GM18526 (cell line): Measurements from ENCODE around the gene FARS2.

Experiments used
- POLR2A ChIP-seq: IDR thresholded peaks from 3 replicates; pipeline ENCODE4 v1.6.1; 2011; ENCODE audit not compliant: insufficient read length; ENCODE audit errors: extremely low read depth

Gene FARS2

DNA sequence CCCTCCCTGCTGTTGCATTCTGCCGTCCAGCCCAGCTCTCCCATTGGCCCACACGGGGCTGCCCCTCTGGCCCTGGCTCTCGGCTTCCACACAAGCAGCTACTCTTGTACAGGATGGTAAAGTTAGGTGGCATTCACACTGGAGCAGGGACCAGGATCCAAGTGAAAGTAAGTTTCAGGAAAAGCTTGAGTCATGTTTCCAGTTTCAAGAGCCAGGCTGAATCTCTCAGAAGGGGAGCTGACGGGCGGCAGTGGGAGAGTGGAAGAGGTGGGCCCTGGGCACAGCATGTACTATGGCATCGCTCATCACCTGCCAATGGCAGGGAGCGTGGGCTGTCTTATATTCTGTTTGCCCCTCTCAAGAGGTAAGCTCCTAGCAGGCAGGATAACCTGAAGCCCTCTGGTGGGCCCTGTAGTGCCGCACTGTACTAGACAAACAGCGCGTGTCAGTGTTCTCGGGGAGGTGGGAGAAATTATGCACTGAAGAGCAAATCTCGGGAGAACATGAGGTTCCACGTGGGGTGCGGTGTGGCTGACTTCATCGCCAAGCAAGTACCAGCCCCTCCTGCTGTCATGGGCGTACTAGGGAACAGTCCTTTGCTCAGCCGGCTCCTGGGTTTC lies 503.9 kb downstream of the FARS2 start:
- no peak for TF ChIP-seq POLR2A

- TF ChIP-seq POLR2A = no peak
Observed at GRCh38 chr6:5766260-5766659, 504.9 kb downstream of the FARS2 start.

DNA sequence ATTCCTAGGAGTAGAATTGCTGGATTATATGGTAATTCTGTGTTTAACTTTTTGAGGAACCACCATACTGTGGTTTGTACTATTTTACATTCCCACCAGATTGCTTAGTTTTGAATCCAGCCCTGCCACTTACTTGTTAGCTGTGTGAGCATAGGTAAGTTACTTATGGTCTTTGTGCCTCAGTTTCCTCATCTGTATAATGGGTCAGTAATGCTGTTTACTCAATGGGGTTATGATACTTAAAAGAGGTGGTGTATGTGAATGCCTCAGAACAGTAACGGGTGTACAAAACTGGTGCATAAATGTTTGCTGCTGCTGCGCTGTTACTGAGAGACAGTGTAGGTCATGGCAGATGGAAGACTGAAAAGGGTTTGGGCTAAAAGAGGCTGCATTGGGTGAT lies 506.2 kb downstream of the FARS2 start:
- TF ChIP-seq POLR2A = no peak

DNA sequence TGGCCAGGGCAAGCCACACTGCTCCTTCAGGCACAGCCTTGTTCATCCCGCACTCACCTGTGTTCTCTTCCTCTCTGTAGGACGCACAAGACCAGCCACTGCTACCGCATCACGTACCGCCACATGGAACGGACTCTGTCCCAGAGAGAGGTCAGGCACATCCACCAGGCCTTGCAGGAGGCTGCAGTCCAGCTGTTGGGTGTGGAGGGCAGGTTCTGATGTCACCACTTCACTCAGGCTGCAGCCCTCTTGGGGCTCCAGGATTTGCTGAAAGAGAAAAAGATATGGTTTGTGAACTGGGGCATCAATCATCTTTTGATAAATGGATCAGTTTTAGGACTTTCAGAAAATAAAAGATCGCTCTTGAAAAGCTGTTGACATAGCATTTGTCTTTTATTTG lies 509.9 kb downstream of the FARS2 start:
- no peak for TF ChIP-seq POLR2A

- TF ChIP-seq POLR2A = no peak
Observed at GRCh38 chr6:5771759-5772390, 510.6 kb downstream of the FARS2 start.

DNA sequence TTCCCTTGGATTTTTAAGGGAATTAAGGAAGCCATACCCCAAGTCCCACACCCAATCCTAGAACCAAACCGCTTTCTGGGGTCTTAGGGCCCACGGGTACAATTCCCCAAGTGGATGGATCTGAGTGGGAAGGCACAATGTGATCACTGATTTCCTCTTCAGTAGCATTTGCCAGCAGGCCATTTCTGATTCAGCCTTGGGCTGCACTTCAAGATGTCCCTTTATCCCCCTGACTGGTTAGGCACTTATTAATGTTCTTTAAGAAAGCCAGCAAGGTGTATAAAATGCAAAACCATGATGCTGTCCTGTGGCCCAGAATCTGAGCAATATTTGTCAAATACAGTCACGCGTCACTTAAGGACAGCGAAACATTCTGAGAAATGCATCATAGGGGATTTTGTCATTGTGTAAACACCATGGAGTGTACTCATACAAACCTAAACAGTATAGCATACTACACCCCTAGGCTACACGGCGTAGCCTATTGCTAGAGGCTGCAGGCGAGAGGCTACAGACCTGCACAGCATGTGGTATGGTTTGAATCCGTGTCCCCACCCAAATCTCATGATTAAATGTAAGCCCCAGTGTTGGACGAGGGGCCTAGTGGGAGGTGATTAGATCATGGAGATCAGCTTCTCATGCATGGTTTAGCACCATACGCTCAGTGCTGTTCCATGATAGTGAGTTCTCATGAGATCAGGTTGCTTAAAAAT lies 511.3 kb downstream of the FARS2 start:
- TF ChIP-seq POLR2A = no peak

DNA sequence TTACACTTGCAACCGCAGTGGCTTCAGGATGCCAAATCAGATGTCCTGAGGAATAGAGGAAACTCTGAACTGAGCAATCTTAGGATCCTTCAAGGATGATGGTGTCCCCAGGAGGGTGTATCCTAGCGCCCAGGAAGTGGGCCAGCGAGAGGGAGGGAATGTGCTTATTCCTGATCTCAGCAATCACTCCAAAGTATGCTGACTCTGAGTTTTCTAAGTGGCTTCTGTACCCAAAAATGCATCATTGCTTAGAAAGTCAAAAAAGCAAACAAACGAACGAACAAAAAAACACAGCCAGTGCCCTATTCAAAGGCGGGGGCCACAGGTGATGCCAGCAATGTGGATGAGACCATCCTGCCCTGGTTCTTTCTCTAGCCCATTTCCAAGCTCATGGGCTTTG lies 514.8 kb downstream of the FARS2 start:
- TF ChIP-seq POLR2A = no peak

DNA sequence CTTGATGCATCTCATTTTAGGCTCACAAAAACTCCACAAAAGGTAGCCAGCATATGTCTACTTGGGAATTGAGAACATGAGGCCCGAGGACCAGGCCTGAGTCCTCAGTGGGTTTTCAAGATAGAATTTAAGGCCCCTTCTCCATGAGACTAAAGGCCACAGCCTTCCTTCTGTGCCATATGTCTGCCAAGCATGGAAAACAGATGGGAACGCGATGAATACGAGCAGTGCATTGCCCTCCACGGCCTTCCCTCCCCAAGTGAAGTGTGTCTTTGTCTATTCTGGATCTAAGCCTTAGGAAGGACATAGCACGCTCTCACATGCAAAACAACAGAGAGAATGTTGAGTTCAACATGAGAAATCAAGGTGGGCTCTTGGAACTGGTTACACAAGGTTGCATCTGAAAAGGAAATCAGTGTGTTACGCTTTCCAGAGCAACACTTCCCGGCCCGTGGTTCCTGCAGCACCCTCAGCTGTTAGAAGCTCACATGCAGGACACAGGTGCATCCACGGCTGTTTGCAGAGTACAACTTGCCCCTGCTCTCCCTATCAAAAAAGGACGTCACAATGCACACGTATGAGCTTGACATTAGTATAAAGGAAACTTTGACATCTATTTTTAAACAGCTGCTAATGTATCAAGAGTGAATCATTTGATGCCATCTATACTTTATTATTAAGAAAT lies 515.5 kb downstream of the FARS2 start:
- TF ChIP-seq POLR2A = no peak

DNA sequence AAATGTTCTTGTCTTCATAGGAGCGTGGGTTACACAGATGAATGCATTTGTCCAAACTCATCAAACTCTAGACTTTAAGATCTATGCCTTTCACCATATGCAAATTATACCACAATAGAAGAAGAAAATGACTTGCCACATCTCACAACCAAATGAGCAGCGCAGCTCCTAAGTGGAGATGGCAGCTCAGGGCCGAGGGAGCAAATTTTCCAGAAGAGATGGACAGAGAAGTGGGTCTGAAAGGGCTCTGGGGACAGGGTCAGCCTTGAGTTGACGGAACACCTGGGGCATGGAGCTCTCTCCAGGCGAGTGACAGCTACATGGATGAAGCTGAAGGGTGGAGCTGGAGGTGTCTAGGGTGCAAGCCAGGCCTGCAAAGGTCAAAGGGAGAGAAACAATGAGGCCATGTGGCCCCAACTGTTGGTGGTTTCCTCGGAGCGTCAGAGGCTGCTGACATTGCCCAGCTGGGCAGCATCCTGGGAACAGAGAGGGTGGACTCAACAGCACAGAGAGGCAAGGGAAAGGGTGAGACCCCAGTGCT lies 517.1 kb downstream of the FARS2 start:
- no peak for TF ChIP-seq POLR2A

- no peak for TF ChIP-seq POLR2A
Observed at GRCh38 chr6:5778906-5779305, 517.6 kb downstream of the FARS2 start.

DNA sequence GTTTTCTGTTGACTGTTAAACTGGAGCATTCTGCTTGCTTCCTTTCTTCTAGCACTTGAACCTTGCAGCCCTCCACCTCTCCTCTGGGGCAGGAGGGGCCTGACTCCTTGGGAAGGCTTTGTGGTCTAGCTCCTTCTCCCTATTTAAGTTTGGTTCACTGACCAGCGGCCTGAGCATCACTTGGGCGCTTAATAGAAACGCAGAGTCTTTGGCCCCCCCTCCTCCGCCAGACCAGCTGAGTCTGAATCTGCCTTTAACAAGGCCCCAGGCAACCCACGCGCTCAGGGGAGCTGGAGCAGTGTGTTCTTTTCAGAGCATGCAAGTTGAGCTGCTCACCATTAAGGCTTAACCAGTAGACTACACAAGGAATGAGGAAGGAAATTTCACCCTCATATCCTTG lies 519.7 kb downstream of the FARS2 start:
- TF ChIP-seq POLR2A = no peak

DNA sequence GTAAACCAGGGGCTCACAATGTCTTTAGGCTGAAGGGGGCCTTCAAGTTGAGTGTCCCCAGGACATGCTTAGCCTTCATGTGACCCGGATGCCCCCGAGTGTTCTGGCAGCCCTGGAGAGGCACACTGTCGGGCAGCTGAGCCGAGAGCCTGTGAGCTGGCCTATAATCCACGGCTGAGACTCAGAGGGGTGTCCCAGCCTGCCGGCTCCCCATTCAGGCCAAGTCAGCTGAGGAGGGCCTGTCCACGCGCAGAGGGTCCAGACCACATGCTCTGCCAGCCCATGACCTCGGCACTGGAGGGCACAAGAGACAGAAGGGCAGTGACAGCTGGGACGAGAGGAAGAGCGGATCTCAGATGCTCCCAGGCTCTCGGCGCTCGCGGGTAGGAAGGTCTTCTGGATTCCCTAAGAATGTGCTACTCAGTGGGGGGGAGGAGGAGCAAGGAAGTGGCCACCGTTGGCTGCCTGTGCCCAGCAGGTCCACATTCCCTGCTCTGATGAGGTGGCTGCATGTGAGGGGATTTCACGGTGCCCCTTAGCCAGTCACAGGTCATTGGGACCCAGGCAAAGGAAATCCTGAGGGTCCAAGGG lies 520.7 kb downstream of the FARS2 start:
- no peak for TF ChIP-seq POLR2A

GRCh38 chr6:5782783-5783547 lies 521.7 kb downstream of the FARS2 start:
- no peak for TF ChIP-seq POLR2A

- no peak for TF ChIP-seq POLR2A
Observed at GRCh38 chr6:5783584-5784089, 522.3 kb downstream of the FARS2 start.
